CD4-positive, alpha-beta T cell treated with Interleukin-4 for 4 hours (primary cell): Measurements from ENCODE around the gene MSMB.
"Not testable (repeated sequence)": the region's sequence is repeated elsewhere in the genome, so short reads cannot be mapped to it uniquely, and the experiment has no call there.

Experiments used
- DNase-seq: peaks from one replicate; pipeline ENCODE4 v3.0.0-alpha.2; 2020

MSMB gene, protein sequence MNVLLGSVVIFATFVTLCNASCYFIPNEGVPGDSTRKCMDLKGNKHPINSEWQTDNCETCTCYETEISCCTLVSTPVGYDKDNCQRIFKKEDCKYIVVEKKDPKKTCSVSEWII

DNA sequence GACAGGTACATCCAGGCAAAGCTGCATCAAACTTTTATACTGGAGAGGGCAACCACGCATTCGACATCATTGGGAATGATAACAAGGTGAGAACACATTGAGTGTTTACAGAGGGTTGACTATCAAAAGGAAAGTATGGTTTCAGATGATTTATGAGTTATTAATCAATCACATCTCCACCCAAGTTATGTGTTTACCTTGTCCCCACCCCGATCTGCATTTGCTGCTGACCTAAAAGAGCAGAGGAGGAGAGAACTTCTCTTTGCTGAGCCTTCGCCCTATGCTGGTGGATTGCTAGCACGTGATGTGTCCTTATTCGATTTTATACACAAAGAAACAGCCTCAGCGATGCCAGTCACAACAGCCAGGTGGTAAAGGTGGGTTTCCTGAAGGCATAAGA, at the start of gene MSMB:
MSMB (minus strand) TSS at position 9 of the 400 bp plus-strand sequence. CDS start 32 bp downstream, outside the sequence.
- DNase-seq, result no peak

DNA sequence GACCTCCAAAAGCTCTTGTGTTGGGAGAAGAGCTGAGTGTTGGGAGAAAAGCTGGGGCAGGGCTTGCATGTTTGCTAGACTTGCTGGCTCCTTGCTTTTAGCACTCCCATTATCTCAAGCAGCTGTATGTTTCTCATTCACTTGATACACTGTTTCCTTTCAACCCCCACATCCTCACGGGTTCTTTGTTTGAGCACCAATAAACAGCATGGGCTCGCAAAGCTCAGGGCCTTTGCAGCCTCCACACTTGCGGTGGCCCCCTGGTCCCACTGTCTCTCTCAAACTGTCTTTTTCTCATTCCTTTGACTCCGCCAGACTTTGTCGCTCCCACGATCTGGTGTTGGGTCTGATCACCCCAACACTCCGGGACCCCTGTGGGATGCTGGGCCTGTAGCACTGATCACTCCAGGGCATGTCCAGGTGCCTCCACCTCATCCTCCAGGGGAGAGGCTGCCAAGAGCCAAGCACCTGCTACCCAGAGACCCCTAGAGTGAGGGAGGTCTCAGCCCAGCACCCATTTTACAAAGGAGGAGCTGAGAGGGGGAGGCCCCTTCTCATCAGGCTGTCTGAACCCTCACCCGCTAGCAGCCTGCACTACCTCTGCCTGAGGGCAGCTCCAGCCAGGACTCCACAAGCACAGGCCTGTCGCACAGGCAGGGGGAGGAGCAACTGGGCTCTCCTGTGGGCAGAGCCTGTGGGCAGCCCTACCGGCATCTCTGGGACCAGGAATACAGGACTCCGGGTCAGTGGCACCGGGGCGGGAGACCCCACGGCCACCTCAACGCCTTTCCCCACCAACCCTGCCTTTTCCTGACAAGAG, 49.1 kb upstream of the MSMB start:
- no peak for DNase-seq

DNA sequence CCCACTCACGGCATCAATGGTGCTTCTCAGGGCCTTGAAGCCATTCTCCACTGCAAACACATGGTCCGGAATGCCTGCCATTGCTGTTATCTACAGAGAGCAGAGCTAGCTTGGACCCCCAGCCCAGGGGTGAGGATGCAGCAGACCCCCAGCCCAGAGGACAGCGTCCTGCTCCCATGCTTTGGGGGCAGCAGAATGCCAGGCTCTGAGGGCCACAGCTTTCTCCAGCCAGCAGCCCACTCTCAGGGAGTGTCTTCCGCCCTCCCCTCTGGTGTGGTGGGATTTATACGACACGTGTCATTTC, 48.1 kb upstream of the MSMB start:
- no peak for DNase-seq

DNA sequence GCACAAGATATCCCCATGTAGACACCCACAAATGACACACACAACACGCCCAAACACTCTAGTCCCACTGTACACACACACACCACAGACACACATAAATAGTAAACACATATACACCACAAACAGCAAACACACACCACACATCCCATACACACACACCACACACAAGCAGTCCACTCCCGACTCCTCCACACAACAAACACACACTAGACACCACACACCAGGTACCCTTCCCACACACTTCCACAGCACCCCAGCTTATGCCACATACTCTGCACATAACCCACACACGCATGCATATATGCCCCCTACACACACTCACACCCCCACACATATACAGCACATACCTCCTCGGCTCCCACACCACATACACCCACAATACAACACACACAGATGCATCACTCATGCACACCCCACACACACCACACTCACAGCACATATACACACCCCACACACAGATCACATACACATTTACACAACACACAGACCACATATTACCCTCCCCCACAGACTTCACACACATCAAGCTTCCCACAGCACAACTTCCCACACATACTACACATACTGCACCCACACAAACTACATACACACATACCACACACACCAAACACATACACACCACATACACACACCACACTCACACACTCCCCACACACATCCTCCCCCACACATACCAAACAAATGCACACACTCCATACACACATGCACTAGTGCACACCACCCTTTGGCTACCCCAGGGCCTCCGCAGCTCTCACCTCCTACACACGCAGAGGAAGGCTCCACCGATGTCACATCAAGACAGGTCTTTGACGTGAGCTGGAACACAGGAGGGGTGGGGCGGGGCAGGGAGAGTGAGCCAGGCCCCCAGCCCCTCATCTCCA, 47.5 kb upstream of the MSMB start:
- DNase-seq, result not testable (repeated sequence)

DNA sequence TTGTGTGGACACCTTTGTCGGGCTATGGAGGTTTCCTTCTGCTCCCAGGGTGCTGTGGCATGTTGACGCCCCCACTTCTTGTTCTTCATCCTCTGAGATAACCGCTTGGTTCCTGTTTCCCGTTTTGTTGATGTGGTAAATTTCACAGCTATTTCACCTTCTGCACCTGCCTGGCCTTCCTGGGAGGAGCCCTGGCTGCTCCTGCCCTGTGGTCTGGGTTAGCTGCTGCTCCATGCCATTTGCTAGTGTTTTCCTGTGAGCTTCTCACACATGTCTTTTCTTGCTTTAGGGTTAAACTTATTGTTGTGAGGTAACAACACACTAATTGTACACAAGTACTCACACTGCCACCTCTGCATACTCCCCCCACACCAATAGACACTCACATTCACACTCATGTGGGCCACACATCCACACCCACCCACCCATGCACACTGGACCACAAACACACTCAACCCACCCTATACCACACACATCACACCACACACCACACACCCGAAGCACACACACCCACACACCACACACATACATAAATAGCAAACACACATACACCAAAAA, 46.5 kb upstream of the MSMB start:
- DNase-seq, result peak; percentile 65

DNA sequence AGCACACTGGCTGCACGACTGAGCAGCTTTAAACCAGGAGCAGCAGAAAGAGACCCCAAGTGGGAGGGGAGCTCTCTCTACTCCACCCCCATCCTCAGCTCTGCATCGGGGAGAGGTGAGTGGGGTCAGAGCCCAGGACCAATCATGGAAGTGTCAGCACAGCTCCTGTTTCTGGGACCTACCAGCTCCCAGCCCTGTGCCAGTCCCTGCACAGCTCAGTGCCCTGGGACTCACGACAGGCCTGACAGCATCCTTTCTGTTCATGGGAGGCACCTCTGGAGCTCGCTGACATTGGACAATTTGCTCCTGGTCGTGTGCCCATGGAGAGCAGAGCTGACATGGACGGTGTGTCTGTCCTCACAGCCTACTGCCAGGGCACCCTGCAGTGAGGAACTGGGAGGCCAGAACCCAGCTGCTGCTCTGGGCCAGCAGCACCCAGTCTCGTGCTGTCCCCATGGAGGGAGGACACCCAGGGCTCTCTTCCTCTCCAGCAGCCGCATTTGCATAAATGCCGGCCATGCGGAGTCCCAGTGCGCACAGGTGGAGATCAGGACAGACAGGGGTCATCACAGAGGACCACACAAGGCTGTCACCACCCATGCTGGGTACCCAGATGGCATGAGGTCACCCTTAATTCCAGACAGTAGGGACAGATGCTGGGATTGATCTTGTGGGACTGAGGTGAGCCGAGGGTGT, 45.9 kb upstream of the MSMB start:
- DNase-seq, result no peak

DNA sequence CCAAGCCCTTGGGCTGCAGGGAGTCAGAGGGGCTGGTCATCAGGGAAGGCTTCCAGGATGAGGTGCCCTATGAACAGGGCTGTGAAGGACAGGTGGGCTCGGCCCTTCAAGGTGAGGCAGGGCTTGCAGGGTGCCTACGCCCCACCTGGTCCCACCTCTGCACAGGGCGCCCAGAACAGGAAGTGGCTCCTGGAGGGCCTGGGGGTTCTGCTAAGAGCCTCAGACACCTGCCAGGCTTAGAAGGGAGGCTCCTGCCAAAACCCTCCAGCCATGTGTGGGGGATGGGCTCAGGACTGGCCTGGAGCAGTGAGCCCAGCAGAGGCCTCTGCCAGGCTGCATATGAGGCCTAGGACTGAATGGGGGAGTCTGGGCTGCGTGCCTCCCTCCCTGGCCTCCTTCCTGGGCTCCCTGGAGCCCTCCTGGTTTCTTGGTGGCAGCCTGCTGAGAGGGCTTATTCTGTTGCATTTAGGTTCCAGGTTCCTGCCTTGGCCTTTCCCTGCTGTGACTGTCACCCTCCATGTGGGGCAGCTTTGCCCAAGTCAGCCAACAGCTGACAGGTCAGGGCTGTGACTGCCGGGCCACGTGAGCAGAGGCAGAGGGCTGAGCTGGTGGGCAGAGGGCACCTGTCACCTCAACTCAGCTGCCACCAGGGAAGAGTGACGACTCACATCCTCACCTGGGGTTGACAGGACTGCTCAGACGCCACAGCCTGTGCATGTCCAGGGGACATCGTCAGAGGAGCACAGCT, 45.2 kb upstream of the MSMB start:
- DNase-seq, result peak; percentile 33

DNA sequence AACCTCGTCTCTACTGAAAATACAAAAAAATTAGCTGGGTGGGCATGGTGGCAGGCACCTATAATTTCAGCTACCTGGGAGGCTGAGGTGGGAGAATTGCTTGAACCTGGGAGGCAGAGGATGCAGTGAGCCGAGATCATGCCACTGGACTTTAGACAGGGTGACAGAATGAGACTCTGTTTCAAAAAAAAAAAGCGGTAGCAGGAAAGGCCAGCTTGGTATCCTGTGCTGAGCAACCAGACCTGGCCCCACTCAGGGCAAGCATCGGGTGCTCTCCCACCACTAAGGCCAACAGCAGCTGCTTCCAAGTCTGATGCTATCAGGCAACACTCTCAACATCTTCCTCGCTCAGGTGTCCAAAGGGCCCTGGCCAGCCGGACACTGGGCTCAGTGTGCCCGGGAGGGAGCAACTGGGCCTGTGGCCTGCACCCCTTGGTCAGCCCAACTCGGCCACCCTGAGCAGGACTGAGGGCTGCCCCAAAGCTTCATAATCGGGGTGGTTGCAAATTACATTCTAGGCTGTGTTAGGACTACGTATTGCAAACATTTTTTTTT, 44.3 kb upstream of the MSMB start:
- no peak for DNase-seq

DNA sequence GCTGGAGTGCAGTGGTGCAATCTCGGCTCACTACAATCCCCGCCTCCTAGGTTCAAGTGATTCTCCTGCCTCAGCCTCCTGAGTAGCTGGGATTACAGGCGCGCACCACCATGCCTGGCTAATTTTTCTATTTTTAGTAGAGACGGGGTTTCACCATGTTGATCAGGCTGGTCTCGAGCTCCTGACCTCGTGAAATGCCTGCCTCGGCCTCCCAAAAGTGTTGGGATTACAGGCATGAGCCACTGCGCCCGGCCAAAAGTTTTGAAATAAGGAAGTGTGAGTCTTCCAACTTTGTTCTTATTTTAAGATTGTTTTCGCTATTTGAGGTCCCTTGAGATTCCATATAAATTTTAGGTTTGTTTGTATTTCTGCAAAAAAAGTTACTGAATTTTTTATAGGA, 41.3 kb upstream of the MSMB start:
- DNase-seq, result not testable (repeated sequence)

DNA sequence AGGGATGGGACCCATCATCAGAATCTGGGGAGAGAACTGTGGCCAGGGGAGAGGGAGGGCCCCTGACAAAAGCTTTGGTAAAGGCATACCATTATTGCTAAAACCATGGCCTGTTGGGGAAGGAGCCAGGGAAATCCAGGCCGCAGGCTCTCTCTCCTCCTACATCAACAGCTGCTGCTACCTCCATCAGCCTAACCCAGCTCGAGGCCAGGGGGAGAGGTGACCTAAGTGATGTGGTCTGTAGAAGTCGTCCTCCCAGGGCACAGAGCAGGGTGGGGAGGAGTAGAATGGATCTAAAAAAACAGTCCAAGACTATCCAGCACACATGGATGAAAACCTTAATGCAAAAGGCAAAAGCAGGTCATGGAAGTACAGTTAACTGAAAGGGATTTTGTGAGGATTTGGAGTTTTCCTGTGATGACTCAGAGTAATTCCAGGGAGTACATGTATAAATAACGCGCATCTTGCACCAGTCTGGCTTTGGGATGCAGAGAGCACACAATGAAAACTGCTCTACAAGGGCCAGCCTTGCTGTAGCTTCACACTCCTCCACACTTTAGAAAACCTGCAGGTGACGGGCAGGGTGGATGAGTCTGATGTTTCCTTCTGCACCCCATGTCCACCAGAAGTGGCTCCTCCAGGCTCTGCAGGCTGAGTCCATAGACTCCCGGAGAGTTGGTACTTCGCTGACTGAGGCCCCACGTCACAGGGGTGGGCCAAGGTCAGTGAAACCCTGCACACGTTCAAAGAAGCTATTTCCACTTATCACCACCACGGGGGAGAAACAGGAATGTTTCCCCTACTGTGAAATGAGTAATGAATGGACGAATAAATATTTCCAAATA, 38.5 kb upstream of the MSMB start:
- DNase-seq, result no peak

DNA sequence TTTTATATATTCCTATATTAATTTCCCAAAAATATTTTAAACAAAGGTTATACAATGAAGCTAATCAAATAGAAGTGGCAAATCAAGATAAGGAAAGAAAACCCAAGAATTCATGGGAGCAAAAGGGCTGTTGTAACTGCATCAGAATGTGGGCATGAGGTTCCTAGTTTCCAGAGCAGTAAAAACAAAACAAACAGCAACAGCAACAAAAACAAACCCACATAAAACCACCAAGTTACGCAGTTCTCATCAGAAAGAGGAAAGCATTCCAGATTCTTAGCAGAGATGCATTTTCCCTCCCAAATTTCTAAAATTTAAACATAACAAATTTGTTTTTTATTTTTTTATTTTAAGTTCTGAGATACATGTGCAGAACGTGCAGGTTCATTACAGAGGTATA, 34.8 kb upstream of the MSMB start:
- DNase-seq, result no peak

DNA sequence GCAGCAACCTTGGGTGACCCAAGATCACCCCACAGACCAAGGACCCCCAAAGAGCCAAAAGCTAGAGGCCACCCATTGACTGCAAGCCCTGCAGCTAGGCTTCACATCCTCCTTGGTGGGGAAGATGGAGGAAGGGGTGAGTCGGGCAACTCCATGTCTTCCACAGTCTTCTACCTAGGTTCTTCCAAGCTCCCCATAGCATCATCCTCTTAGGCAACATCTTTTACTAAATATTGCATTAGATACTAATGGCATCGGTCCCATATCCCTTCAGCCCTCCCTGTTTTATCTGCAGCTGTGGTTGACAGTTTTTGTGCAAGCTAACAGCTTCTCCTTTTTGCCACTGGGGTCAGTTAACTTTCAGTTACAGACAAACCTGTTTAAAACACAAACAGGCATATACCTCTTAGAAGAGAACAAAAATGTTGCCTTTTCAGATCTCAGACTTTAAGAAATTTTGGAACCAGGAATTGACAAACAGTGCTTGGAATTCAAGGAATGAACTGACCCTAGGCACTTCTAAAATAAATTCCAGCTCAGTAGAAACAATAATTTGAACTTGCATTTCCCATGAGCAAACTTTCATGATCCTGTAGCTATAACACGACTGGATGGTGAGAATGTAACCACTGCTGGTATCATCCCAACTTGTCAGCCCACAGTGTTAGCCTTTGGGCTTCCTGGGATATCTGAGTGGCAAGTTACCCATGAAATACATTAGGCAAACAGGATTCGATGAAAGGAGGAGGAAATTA, 33.9 kb upstream of the MSMB start:
- DNase-seq, result no peak

DNA sequence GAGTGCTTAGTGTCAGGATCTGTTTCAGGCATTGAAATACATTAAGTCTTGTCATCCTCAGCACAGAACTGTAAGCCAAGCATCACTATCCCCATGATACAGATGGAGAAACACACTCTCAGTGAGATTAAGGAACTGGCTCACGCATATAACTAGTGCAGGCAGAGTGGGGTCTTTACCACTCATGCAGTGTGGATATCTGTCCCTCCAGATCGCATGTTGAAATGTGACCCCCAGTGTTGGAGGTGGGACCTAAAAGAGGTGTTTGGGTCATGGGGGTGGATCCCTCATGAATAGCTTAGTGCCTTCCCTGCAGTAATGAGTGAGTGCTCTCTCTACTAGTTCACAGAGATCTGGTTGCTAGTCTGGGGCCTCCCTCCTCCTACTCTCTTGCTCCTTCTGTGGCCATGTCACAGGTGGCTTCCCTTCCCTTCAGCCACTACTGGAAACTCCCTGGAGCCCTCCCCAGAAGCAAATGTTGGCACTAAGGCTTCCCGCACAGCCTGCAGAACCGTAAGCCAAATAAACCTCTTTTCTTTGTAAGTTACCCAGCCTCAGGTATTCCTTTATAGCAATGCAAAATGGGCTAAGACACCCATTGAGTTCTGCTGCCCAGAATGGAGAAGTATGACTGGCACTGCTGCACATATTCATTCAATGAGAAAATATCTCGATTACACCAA, 31.8 kb upstream of the MSMB start:
- DNase-seq, result no peak

DNA sequence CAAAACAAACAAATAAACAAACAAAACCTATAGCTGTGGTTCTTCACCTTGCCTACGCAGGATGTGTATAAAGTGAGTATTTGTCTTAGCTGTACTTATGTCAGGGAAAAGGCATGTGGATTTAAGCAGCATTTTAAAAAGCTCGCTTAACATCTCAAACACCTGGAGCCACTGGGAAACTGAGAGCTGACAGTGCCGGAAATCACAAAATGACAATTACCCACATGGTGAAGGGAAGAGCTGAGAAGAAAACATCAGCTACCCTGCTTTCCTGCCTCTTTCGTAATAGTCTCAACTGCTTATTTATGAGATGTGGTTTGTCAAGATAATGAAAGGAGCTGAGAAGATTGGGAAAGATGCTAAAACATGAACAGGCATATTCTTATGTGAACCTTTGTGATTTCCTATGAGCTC, 31.1 kb upstream of the MSMB start:
- no peak for DNase-seq

DNA sequence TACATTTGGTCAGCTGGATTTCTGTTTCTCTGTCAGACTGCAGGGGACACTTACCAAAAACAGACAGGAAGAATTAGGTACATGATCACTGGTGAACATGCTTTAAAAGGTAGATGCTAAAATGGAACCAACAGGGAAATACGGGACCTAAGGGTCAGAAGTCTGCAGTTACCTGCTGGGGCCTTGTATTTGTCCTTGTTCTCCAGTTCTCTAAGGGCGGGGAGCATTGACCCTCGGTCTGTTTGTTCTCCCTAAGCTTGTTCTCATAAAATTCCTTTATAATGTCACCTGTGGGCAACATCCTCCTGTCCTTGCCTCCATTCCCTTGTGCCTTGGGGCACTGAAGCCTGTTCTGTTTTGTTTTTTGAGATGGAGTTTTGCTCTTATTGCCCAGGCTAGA, 29.8 kb upstream of the MSMB start:
- no peak for DNase-seq

DNA sequence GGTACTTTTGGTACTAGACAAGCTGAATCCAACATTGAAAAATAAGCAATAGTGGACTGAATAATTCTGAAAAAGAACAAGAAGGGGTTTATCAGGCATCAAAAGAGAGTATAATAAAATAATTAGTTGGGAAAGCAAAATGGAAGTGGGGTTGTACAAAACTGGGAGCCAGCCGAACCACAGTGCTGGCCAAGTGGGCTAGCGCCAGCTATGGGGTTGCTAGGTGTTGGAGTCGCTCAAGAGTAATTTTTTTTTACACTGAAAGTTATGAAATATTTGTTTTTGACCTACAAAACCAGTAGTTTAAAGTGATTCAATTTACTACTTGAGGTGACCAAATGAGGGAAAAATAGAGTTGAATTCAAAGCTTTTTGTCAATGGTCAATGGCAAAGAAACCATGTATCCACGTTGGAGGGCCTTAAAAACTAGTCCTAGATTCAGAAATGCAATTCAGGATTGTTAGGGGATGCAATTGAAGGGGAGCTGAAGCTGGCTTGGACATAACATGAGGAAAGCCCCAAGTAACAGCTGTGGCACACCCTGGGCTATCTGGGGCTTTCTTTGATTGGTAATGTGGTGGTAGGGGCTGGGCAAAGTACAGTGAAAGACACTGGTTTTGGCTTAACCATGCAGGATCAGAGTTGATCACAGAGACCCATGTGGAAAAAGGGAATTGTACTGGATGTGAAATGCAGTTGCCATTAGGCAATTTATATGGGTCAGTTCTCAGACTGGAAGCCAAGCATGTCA, 28.3 kb upstream of the MSMB start:
- DNase-seq, result no peak

DNA sequence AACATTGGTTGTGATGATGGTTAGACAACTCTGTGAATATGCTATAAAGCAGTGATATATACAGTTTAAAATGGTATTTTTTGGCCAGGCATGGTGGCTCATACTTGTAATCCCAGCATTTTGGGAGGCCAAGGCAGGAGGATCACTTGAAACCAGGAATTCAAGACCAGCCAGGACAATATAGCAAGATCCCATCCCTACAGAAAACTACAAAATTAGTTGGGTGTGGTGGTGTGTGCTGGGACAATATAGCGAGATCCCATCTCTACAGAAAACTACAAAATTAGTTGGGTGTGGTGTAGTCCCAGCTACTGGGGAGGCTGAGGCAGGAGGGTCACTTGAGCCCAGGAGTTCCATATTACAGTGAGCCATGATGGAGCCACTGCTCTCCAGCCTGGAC, 27.5 kb upstream of the MSMB start:
- DNase-seq, result no peak

DNA sequence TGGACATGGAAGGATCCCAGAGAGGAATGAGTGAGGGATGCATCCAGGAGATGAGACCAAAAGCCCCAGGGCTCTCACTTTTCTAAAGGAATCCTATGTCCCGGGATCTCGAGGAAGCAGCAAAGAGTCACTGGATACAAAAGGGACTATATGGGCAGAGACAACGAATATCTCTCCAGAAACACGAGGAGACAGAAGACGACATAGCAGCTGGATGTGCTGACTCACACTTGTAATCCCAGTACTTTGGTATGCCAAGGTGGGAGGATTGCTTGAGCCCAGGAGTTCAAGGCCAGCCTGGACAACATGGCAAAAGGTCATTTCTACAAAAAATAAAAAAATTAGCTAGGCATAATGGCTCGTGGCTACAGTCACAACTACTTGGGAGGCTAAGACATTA, 24.7 kb upstream of the MSMB start:
- no peak for DNase-seq
